Spleen (tissue), 11 donors: ENCODE measurements around the gene AGO3. TPM values are rescaled to one million over a fixed set of nuclear protein-coding genes. Genes with fewer than 3 reads are reported as not detected.

Experiments
- DNase-seq: peaks from one replicate; pipeline ENCODE4 v3.0.0-alpha.2; 2020
- H3K27ac ChIP-seq, 8 donors: fragments of 200-600 bp; sonication (generic) in 7 of 8; 1 replicate in 4 of 8; 2 replicates in 4 of 8; pipeline versions ENCODE4 v1.5.0 to v1.8.0; 2016 to 2021; ENCODE audit warnings: inconsistent platforms in 4 of 8, mild to moderate bottlenecking in 4 of 8, moderate library complexity in 1 of 8
- H3K27me3 ChIP-seq, 7 donors: fragments of 200-600 bp; sonication (generic) in 6 of 7; replicated peaks in 1 of 7; 1 replicate in 4 of 7; 2 replicates in 3 of 7; pipeline versions ENCODE4 v1.5.0 to v1.8.0; 2016 to 2021; ENCODE audit warnings: inconsistent platforms in 3 of 7, mild to moderate bottlenecking in 1 of 7
- H3K36me3 ChIP-seq, 6 donors: fragments of 200-600 bp; sonication (generic) in 5 of 6; 1 replicate in 4 of 6; 2 replicates in 2 of 6; pipeline versions ENCODE4 v1.5.0 to v1.8.0; 2016 to 2021; ENCODE audit warnings: inconsistent platforms in 2 of 6
- H3K4me1 ChIP-seq, 6 donors: fragments of 200-600 bp; sonication (generic) in 5 of 6; 1 replicate in 3 of 6; 2 replicates in 3 of 6; pipeline versions ENCODE4 v1.5.0 to v1.8.0; 2016 to 2021; ENCODE audit warnings: inconsistent platforms in 3 of 6
- H3K4me3 ChIP-seq, 8 donors: fragments of 200-600 bp; sonication (generic) in 7 of 8; 1 replicate in 4 of 8; 2 replicates in 4 of 8; pipeline versions ENCODE4 v1.5.0 to v1.8.0; 2016 to 2021; ENCODE audit warnings: inconsistent platforms in 4 of 8, mild to moderate bottlenecking in 4 of 8, moderate library complexity in 2 of 8
- H3K9me3 ChIP-seq, 8 donors: fragments of 200-600 bp; sonication (generic) in 7 of 8; 1 replicate in 4 of 8; 2 replicates in 4 of 8; pipeline versions ENCODE4 v1.5.0 to v1.8.0; 2016 to 2021; ENCODE audit warnings: inconsistent platforms in 4 of 8
- POLR2A ChIP-seq, 3 donors: fragments of 450-650 bp; IDR thresholded peaks; one replicate each; pipeline ENCODE4 v1.5.1; 2017; ENCODE audit warnings: antibody characterized with exemption in 3 of 3, mild to moderate bottlenecking in 1 of 3
- POLR2AphosphoS5 ChIP-seq, 3 donors: sonication (generic); formaldehyde crosslinking; IDR thresholded peaks; one replicate each; pipeline ENCODE4 v1.5.1; 2017; ENCODE audit warnings: antibody characterized with exemption in 3 of 3
- WGBS, 5 donors: extraction: QIAGEN DNeasy Blood & Tissue Kit in 3 of 5; methylation state at CpG; one replicate each; pipeline versions ENCODE4 v1.1.5 to v1.1.7; 2013 to 2018; 5-methylcytosine and 5-hydroxymethylcytosine counted together
- intact Hi-C: fragments of 100-400 bp; cut with DNase I; formaldehyde crosslinking; loops from one replicate; pipeline ENCODE4 v1.15.0; 2023; ENCODE audit warnings: low total_unique reads
- polyA plus RNA-seq, 3 donors: library from polyadenylated mRNA; stranded (reverse); fragments of 200-250 nt; gene quantifications; one replicate each; pipeline ENCODE4 v1.2.1, GENCODE V29; 2013
- total RNA-seq, 7 donors: library from RNA; depleted of rRNA in 3 of 7; stranded (reverse); fragments of >200 nt in 3 of 7; fragmentation: NEBNext Ultra II Directional in 4 of 7; extraction: Animal tissue kit (Norgen Biotek cat#: 25700) in 4 of 7; gene quantifications; one replicate each; pipeline versions ENCODE4 v1.1.0 to v1.2.1, GENCODE V29; 2016 to 2021
- TF ChIP-seq, protein P1 (sequence below), 11 experiments: fragments of 200-600 bp in 7 of 11; fragments of 450-650 bp in 4 of 11; sonication (generic) in 4 of 11; IDR thresholded peaks in 8 of 11; conservative IDR thresholded peaks in 3 of 11; 1 replicate in 7 of 11; 2 replicates in 4 of 11; pipeline versions ENCODE4 v1.4.0 to v1.8.0; 2016 to 2021; ENCODE audit warnings: antibody characterized with exemption in 11 of 11, inconsistent platforms in 4 of 11, mild to moderate bottlenecking in 1 of 11
- donor health status: healthy with polysubstance abuse.
- donor health status: DM: no; HTN: no; CAD: no; lungs with moderate emphysema.
- donor health status: DM: no; HTN: no; CAD: no.
- donor health status: Bipolar disorder and iron deficiency.
- donor health status: healthy.
- donor health status: DM: no; HTN: no; CAD: no.
- donor health status: DM: yes; HTN: yes; CAD: no.

Gene AGO3
- total and polyA plus RNA-seq, 10 donors = 1.5 to 41.1 (median 25.0) TPM

DNA sequence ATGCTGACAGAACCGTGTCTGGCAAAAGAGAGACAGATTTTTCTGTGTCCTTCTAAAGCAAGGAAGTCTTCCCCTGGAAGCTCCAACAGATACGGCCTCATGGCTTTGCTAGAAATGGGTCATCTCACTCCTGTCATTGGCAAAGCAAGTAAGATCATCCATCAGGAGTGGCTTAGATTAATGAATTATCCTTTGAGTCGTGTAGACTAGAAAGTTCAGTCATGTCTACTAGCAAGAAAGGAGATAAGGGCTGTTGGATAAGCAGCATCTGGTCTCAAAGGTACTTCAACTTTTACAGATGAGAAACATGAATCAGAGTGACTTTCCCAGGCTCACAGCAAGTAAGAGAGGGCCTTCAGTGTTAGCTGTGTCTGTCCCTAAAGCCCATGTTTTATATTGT is 3.4 kb upstream of the AGO3 start:
- TF ChIP-seq, protein P1, sequence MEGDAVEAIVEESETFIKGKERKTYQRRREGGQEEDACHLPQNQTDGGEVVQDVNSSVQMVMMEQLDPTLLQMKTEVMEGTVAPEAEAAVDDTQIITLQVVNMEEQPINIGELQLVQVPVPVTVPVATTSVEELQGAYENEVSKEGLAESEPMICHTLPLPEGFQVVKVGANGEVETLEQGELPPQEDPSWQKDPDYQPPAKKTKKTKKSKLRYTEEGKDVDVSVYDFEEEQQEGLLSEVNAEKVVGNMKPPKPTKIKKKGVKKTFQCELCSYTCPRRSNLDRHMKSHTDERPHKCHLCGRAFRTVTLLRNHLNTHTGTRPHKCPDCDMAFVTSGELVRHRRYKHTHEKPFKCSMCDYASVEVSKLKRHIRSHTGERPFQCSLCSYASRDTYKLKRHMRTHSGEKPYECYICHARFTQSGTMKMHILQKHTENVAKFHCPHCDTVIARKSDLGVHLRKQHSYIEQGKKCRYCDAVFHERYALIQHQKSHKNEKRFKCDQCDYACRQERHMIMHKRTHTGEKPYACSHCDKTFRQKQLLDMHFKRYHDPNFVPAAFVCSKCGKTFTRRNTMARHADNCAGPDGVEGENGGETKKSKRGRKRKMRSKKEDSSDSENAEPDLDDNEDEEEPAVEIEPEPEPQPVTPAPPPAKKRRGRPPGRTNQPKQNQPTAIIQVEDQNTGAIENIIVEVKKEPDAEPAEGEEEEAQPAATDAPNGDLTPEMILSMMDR (IDR thresholded peaks at IDR 0.05 in 8 of 11, conservative IDR thresholded peaks at IDR 0.05 in 3 of 11) = no peak
- TF ChIP-seq POLR2A (IDR thresholded peaks at IDR 0.05) = no peak
- TF ChIP-seq POLR2AphosphoS5 (IDR thresholded peaks at IDR 0.05) = no peak
- no peaks in the 10 kb centered on the region for H3K27me3 ChIP-seq
- intact Hi-C loops = no loop called here
- H3K9me3 ChIP-seq = no peaks in the 10 kb centered on the region
- H3K4me1 ChIP-seq = peaks cover 8 to 24% (median 18%) of the 10 kb centered on the region in 6 donors
- no peak overlapping the region for H3K4me3 ChIP-seq
- no peak overlapping the region for H3K27ac ChIP-seq
- WGBS, 5 donors = 68 to 83% (median 72%) methylated on average over 3 of the region's 3 CpGs
- no peak for DNase-seq
- peaks cover 0 to 9% (median 0%) of the 10 kb centered on the region in 6 donors for H3K36me3 ChIP-seq

DNA sequence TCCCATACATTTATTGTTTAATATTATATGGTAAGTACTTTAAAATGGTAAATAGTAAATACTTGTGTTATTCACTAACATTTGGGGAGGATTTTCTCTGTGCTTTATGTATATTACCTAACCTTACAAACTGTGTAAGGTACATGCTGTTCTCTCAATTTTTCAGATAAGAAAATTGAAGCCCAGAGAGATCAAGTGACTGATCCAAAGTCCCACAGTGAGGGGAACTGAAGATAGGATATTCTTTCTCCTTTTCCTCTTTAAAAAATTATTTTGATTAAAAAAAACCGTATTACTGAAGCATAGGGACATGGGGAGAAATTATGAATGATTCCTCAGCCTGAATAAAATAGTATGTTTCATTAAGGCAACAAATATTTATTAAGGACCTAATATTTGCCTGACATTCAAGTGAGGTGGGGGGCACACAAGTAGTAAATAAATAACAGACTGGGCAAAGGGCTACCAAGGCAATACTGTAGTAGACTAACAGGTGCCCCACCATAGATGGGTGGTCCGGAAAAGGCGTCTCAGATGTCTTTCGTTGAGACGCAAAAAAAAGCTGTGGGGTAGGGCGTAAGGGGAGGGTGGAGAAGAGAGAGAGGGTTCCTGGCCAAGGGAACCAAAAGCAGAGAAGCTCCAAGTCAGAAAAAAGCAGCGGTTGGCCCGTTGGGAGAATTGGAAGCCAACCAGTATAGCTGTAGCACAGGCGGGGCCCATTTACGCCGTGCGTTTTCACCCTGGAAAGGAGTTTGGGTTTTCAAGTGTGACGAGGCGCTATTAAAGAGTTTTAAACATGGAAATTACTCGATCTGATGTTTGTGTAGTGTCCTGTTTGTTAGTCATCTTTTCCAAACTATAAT is 944 bp upstream of the AGO3 start:
- no peak for TF ChIP-seq POLR2AphosphoS5 (IDR thresholded peaks at IDR 0.05)
- TF ChIP-seq POLR2A (IDR thresholded peaks at IDR 0.05) = no peak
- TF ChIP-seq, protein P1 (IDR thresholded peaks at IDR 0.05 in 8 of 11, conservative IDR thresholded peaks at IDR 0.05 in 3 of 11) = no peak
- Histone ChIP-seq H3K36me3 (no peaks in the 10 kb centered on the region), H3K4me1 (peaks cover 16 to 49% (median 34%) of the 10 kb centered on the region in 6 donors), H3K27me3 (no peaks in the 10 kb centered on the region), H3K9me3 (no peaks in the 10 kb centered on the region), H3K4me3 (peak overlapping the region; percentile 66 to 87 (median 82)), H3K27ac (peak overlapping the region; percentile 95 to 99 (median 98))
- peak; percentile 76 for DNase-seq
- intact Hi-C loops = loop anchor here (10.0 kb wide), 1 partner anchor 45 kb away; the partner anchor contains the start of gene AGO1
- 1 to 3% (median 2%) methylated on average over 15 of the region's 15 CpGs for whole genome bisulfite sequencing, 5 donors

DNA sequence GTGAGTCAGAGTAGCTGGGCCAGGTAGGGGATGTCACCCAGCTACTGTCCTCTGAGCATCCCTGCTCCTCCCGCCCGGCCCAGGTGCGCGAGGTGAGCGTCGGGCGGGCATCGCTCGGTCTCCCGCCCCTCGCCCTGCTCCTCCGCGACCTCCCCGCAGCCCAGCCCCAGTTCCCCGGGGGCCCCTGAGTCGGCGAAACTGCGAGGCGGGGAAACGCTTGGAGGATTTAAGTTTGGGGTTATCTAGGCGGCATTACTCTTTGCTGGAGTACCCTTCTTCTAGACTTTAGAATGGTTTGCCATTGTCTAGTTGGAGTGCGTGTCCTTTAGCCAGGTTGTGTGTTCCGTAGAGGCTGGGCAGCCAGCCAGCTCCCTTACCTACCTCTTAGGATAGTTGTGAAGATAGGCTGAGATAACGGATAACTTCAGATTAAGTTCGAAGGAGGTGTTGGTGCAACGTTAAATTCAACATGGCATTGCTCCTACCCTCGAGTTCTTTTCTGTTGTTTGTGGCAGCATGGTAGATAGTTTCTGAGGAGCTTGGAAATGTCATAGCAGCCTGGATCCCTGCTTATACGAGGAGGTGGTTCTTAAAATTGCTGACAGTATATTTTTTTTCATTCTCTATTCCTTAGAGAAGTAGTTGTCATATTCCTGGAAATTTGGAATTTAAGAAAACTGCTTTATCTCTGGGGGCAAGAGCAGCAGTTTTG is 697 bp downstream of the AGO3 start:
- peak overlapping the region; percentile 66 to 87 (median 82) for H3K4me3 ChIP-seq
- 0 to 1% (median 0%) methylated on average over 6 to 28 of the region's 28 CpGs for WGBS, 5 donors
- no peak for DNase-seq
- TF ChIP-seq POLR2AphosphoS5 (IDR thresholded peaks at IDR 0.05) = no peak
- TF ChIP-seq, protein P1 (IDR thresholded peaks at IDR 0.05 in 8 of 11, conservative IDR thresholded peaks at IDR 0.05 in 3 of 11) = no peak
- no peak for TF ChIP-seq POLR2A (IDR thresholded peaks at IDR 0.05)
- H3K9me3 ChIP-seq = no peaks in the 10 kb centered on the region
- H3K4me1 ChIP-seq = peaks cover 16 to 65% (median 48%) of the 10 kb centered on the region in 6 donors
- H3K27ac ChIP-seq = peak overlapping the region; percentile 95 to 99 (median 98)
- intact Hi-C loops = loop anchor here (10.0 kb wide), 1 partner anchor 47 kb away; the partner anchor contains the start of gene AGO1
- no peaks in the 10 kb centered on the region for H3K36me3 ChIP-seq
- H3K27me3 ChIP-seq = no peaks in the 10 kb centered on the region
